Loucy (cell line): ENCODE results near the gene C11orf68.

ENCODE experiments used
- EZH2phosphoT487 ChIP-seq: fragments of 200-600 bp; IDR thresholded peaks from 2 replicates; pipeline ENCODE4 v1.6.1; 2018; ENCODE audit warnings: antibody characterized with exemption, mild to moderate bottlenecking, moderate library complexity, borderline replicate concordance
- TF ChIP-seq, protein P1 (sequence below): fragments of 200-600 bp; sonication (generic); conservative IDR thresholded peaks from 2 replicates; pipeline ENCODE4 v1.5.1; 2014; ENCODE audit warnings: mild to moderate bottlenecking, antibody characterized with exemption, low read length

DNA sequence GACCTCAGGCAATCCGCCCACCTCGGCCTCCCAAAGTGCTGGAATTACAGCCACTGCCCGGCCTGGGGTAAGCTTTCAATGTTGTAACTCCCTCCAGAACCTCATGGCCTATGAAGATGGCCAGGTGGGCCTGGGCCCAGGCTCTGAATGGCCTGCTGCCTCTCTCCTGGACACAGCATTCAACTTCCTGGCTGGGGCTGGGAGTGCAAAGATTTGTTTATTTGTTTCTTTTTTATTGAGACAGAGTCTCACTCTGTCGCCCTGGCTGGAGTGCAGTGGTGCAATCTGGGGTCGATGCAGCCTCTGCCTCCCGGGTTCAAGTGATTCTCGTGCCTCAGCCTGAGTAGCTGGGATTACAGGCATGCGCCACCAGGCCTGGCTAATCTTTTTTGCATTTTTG, 25.9 kb upstream of the C11orf68 start:
- TF ChIP-seq, protein P1, sequence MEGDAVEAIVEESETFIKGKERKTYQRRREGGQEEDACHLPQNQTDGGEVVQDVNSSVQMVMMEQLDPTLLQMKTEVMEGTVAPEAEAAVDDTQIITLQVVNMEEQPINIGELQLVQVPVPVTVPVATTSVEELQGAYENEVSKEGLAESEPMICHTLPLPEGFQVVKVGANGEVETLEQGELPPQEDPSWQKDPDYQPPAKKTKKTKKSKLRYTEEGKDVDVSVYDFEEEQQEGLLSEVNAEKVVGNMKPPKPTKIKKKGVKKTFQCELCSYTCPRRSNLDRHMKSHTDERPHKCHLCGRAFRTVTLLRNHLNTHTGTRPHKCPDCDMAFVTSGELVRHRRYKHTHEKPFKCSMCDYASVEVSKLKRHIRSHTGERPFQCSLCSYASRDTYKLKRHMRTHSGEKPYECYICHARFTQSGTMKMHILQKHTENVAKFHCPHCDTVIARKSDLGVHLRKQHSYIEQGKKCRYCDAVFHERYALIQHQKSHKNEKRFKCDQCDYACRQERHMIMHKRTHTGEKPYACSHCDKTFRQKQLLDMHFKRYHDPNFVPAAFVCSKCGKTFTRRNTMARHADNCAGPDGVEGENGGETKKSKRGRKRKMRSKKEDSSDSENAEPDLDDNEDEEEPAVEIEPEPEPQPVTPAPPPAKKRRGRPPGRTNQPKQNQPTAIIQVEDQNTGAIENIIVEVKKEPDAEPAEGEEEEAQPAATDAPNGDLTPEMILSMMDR = no peak
- TF ChIP-seq EZH2phosphoT487 = no peak
